Measurements from ENCODE around the gene IL1R2. TPM values are rescaled to one million over a fixed set of nuclear protein-coding genes. Genes with fewer than 3 reads are reported as not detected.

Gene IL1R2
- total RNA-seq, 4 donors from 2014 or later: 2.7 to 6.1 (median 3.6) TPM

- TF ChIP-seq POLR2A (IDR thresholded peaks at IDR 0.05) (no peak), CTCF (IDR thresholded peaks at IDR 0.05) (no peak)
- intact Hi-C loops (cut with DNase I): no loop called here
- 92 to 93% methylated on average over 2 of the region's 2 CpGs for WGBS, 2 donors
Observed at GRCh38 chr2:102044967-102045489, 53.3 kb downstream of the IL1R2 start.

GRCh38 chr2:102045697-102046096 is 53.9 kb downstream of the IL1R2 start:
- Histone ChIP-seq H3K4me3 (replicated peaks in 1 of 3) (no peak overlapping the region), H3K36me3 (no peaks in the 10 kb centered on the region), H3K27ac (peak overlapping the region in 2 of 3 donors; percentile 43 to 57), H3K27me3 (no peaks in the 10 kb centered on the region), H3K9me3 (no peaks in the 10 kb centered on the region), H3K4me1 (peaks cover 9 to 44% of the 10 kb centered on the region in 2 donors)
- intact Hi-C loops (cut with DNase I): no loop called here
- 92 to 94% methylated on average over 6 of the region's 6 CpGs for WGBS, 2 donors
- TF ChIP-seq CTCF (IDR thresholded peaks at IDR 0.05) (no peak), POLR2A (IDR thresholded peaks at IDR 0.05) (no peak)
- no peak for DNase-seq

More at GRCh38 chr2:102044967-102045489, 53.3 kb downstream of the IL1R2 start:
- Histone ChIP-seq H3K4me1 (peaks cover 4 to 44% of the 10 kb centered on the region in 2 donors), H3K27ac (no peak overlapping the region), H3K27me3 (no peaks in the 10 kb centered on the region), H3K36me3 (no peaks in the 10 kb centered on the region), H3K4me3 (replicated peaks in 1 of 3) (no peak overlapping the region), H3K9me3 (no peaks in the 10 kb centered on the region)
- DNase-seq: no peak

GRCh38 chr2:102046135-102046986 is 54.6 kb downstream of the IL1R2 start:
- 77 to 78% methylated on average over 9 of the region's 9 CpGs for WGBS, 2 donors
- H3K9me3 ChIP-seq: no peaks in the 10 kb centered on the region
- TF ChIP-seq CTCF (IDR thresholded peaks at IDR 0.05) (no peak), POLR2A (IDR thresholded peaks at IDR 0.05) (peak in 1 of 2 donors; percentile 8)
- H3K4me1 ChIP-seq: peaks cover 12 to 48% of the 10 kb centered on the region in 2 donors
- no peaks in the 10 kb centered on the region for H3K27me3 ChIP-seq
- no peak overlapping the region for H3K4me3 ChIP-seq (replicated peaks in 1 of 3)
- no peak for DNase-seq
- no peaks in the 10 kb centered on the region for H3K36me3 ChIP-seq
- H3K27ac ChIP-seq: peak overlapping the region in 2 of 3 donors; percentile 43 to 57
- intact Hi-C loops (cut with DNase I): no loop called here

GRCh38 chr2:102048465-102048864 is 56.7 kb downstream of the IL1R2 start:
- DNase-seq: peak; percentile 35 to 40
- TF ChIP-seq POLR2A (IDR thresholded peaks at IDR 0.05): no peak
- 56 to 60% methylated on average over 8 of the region's 8 CpGs for WGBS, 2 donors
- no peaks in the 10 kb centered on the region for H3K9me3 ChIP-seq
- peaks cover 12 to 61% of the 10 kb centered on the region in 2 donors for H3K4me1 ChIP-seq
- intact Hi-C loops (cut with DNase I): no loop called here
- no peak overlapping the region for H3K4me3 ChIP-seq (replicated peaks in 1 of 3)
- peak overlapping the region in 1 of 3 donors; percentile 51 for H3K27ac ChIP-seq
- no peaks in the 10 kb centered on the region for H3K27me3 ChIP-seq
- no peaks in the 10 kb centered on the region for H3K36me3 ChIP-seq

- Histone ChIP-seq H3K27me3 (no peaks in the 10 kb centered on the region), H3K36me3 (no peaks in the 10 kb centered on the region), H3K4me1 (peaks cover 12 to 63% of the 10 kb centered on the region in 2 donors), H3K27ac (peak overlapping the region; percentile 55 to 82 (median 69)), H3K4me3 (replicated peaks in 1 of 3) (no peak overlapping the region), H3K9me3 (no peaks in the 10 kb centered on the region)
- 67 to 70% methylated on average over 10 of the region's 10 CpGs for WGBS, 2 donors
- TF ChIP-seq POLR2A (IDR thresholded peaks at IDR 0.05) (no peak), CTCF (IDR thresholded peaks at IDR 0.05) (no peak)
- intact Hi-C loops (cut with DNase I): no loop called here
- DNase-seq: peak in 1 of 2 donors; percentile 33
Observed at GRCh38 chr2:102049756-102050443, 58.1 kb downstream of the IL1R2 start.
